ENCODE results near the gene ADGB. TPM values are rescaled to one million over a fixed set of nuclear protein-coding genes. Genes with fewer than 3 reads are reported as not detected.
A peak's percentile ranks its signal among the peaks of the same experiment; 100 is the strongest.

The ADGB gene
- total and polyA plus RNA-seq, 9 of the 15 experiments (the other 6 are each of a cell fraction or from before 2014, with no cell fraction given), result not detected

DNA sequence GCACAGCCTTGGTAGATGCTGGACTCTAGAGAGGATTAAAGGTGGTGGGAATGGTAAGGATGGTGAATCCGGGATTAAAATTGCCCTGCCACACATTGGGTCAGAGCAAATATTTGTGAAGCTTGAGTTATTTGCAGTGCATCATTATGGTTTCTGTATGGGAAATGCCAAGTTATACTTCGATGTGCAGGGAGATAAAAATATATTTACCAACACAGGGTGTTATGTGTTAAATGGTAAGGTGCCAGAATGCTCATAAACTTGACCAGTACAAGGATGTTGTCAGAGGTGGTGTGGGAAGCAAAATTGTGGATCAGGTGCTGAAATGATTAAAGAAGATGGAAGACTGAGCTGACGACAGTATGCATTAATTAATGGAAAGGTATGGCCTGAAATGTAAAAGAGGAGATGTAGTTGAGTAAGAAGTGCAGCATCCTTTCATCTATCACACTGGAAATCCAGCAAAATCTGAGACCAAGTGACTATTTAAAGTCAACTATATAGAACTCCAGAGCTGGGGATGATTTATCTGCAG, 262.3 kb downstream of the ADGB start (continued):
- TF ChIP-seq ZNF282 (CRISPR knock-in tag; IDR thresholded peaks at IDR 0.05), result no peak
- TF ChIP-seq NRF1 (conservative IDR thresholded peaks at IDR 0.05 in 1 of 2, IDR thresholded peaks at IDR 0.05 in 1 of 2), result no peak
- peak; percentile 19; the same call in 1 of the 2 replicates for TF ChIP-seq MYNN (IDR thresholded peaks at IDR 0.05)
- TF ChIP-seq MYNN (CRISPR knock-in tag; IDR thresholded peaks at IDR 0.05), result no peak
- TF ChIP-seq MCM3 (IDR thresholded peaks at IDR 0.05), result no peak
- TF ChIP-seq POLR3G (IDR thresholded peaks at IDR 0.05; ENCODE audit: extremely low read depth, insufficient read length, insufficient replicate concordance), result no peak
- no peak for TF ChIP-seq SMAD4 (CRISPR knock-in tag; conservative IDR thresholded peaks at IDR 0.05)
- no peak for TF ChIP-seq MLX (CRISPR knock-in tag; conservative IDR thresholded peaks at IDR 0.05)
- TF ChIP-seq BACH1 (tag; IDR thresholded peaks at IDR 0.05), result no peak
- no peak for TF ChIP-seq RAD51 (IDR thresholded peaks at IDR 0.05; ENCODE audit: borderline replicate concordance, low read depth)
- TF ChIP-seq, protein P1, sequence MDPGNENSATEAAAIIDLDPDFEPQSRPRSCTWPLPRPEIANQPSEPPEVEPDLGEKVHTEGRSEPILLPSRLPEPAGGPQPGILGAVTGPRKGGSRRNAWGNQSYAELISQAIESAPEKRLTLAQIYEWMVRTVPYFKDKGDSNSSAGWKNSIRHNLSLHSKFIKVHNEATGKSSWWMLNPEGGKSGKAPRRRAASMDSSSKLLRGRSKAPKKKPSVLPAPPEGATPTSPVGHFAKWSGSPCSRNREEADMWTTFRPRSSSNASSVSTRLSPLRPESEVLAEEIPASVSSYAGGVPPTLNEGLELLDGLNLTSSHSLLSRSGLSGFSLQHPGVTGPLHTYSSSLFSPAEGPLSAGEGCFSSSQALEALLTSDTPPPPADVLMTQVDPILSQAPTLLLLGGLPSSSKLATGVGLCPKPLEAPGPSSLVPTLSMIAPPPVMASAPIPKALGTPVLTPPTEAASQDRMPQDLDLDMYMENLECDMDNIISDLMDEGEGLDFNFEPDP (CRISPR knock-in tag; IDR thresholded peaks at IDR 0.05), result 0 out of 2 replicates have a peak, but pooled peaks have one; percentile 47
- no peak for TF ChIP-seq KDM5B (IDR thresholded peaks at IDR 0.05; ENCODE audit: insufficient replicate concordance, low read depth, low read length)
- TF ChIP-seq, protein P2, sequence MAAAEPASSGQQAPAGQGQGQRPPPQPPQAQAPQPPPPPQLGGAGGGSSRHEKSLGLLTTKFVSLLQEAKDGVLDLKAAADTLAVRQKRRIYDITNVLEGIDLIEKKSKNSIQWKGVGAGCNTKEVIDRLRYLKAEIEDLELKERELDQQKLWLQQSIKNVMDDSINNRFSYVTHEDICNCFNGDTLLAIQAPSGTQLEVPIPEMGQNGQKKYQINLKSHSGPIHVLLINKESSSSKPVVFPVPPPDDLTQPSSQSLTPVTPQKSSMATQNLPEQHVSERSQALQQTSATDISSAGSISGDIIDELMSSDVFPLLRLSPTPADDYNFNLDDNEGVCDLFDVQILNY (CRISPR knock-in tag; IDR thresholded peaks at IDR 0.05), result no peak
- no peak for TF ChIP-seq ZNF324 (CRISPR knock-in tag; IDR thresholded peaks at IDR 0.05)
- 0 out of 2 replicates have a peak, but pooled peaks have one; percentile 28 for TF ChIP-seq ZNF830 (CRISPR knock-in tag; IDR thresholded peaks at IDR 0.05)
- peak; percentile 37 for TF ChIP-seq POLR2B (IDR thresholded peaks at IDR 0.05; ENCODE audit: low read depth, partially characterized antibody)
- peak; percentile 61; the same call in 1 of the 2 replicates for TF ChIP-seq ZNF77 (CRISPR knock-in tag; IDR thresholded peaks at IDR 0.05)
- no peak for TF ChIP-seq RBM15 (IDR thresholded peaks at IDR 0.05; ENCODE audit: insufficient read depth, low read length)
- TF ChIP-seq, protein P3, sequence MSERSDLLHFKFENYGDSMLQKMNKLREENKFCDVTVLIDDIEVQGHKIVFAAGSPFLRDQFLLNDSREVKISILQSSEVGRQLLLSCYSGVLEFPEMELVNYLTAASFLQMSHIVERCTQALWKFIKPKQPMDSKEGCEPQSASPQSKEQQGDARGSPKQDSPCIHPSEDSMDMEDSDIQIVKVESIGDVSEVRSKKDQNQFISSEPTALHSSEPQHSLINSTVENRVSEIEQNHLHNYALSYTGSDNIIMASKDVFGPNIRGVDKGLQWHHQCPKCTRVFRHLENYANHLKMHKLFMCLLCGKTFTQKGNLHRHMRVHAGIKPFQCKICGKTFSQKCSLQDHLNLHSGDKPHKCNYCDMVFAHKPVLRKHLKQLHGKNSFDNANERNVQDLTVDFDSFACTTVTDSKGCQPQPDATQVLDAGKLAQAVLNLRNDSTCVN (CRISPR knock-in tag; IDR thresholded peaks at IDR 0.05), result 0 out of 2 replicates have a peak, but pooled peaks have one; percentile 18
- no peak for TF ChIP-seq CUX1 (CRISPR knock-in tag; IDR thresholded peaks at IDR 0.05)
